Ishikawa (cell line): Measurements from ENCODE around the gene ARHGAP26.

Source experiments
- CEBPB ChIP-seq: IDR thresholded peaks from 2 replicates; pipeline ENCODE4 v1.6.1; 2012
- CREB1 ChIP-seq: IDR thresholded peaks from 2 replicates; pipeline ENCODE4 v1.6.1; 2012; ENCODE audit warnings: low read depth
- EGR1 ChIP-seq: IDR thresholded peaks from 2 replicates; pipeline ENCODE4 v1.6.1; 2012
- EP300 ChIP-seq: IDR thresholded peaks from 2 replicates; pipeline ENCODE4 v1.6.1; 2012; ENCODE audit warnings: borderline replicate concordance
- FOXM1 ChIP-seq: IDR thresholded peaks from 2 replicates; pipeline ENCODE4 v1.6.1; 2012; ENCODE audit warnings: low read depth, borderline replicate concordance
- NFIC ChIP-seq: IDR thresholded peaks from 2 replicates; pipeline ENCODE4 v1.6.1; 2012
- RAD21 ChIP-seq: IDR thresholded peaks from 2 replicates; pipeline ENCODE4 v1.6.1; 2012; ENCODE audit warnings: low read depth
- TAF1 ChIP-seq: IDR thresholded peaks from 2 replicates; pipeline ENCODE4 v1.6.1; 2012; ENCODE audit warnings: low read depth, mild to moderate bottlenecking
- TCF12 ChIP-seq: IDR thresholded peaks from 2 replicates; pipeline ENCODE4 v1.6.1; 2012; ENCODE audit warnings: low read depth
- TEAD4 ChIP-seq: IDR thresholded peaks from 2 replicates; pipeline ENCODE4 v1.6.1; 2012
- YY1 ChIP-seq: IDR thresholded peaks from 2 replicates; pipeline ENCODE4 v1.6.1; 2012; ENCODE audit warnings: low read depth
- ZBTB7A ChIP-seq: IDR thresholded peaks from 2 replicates; pipeline ENCODE4 v1.6.1; 2012; ENCODE audit warnings: low read depth
- TF ChIP-seq, protein P1 (sequence below): IDR thresholded peaks from 2 replicates; pipeline ENCODE4 v1.6.1; 2012
- TF ChIP-seq, protein P2 (sequence below): IDR thresholded peaks from 2 replicates; pipeline ENCODE4 v1.6.1; 2012
- TF ChIP-seq, protein P3 (sequence below): IDR thresholded peaks from 2 replicates; pipeline ENCODE4 v1.6.1; 2012; ENCODE audit warnings: low read depth, mild to moderate bottlenecking

ARHGAP26 gene

DNA sequence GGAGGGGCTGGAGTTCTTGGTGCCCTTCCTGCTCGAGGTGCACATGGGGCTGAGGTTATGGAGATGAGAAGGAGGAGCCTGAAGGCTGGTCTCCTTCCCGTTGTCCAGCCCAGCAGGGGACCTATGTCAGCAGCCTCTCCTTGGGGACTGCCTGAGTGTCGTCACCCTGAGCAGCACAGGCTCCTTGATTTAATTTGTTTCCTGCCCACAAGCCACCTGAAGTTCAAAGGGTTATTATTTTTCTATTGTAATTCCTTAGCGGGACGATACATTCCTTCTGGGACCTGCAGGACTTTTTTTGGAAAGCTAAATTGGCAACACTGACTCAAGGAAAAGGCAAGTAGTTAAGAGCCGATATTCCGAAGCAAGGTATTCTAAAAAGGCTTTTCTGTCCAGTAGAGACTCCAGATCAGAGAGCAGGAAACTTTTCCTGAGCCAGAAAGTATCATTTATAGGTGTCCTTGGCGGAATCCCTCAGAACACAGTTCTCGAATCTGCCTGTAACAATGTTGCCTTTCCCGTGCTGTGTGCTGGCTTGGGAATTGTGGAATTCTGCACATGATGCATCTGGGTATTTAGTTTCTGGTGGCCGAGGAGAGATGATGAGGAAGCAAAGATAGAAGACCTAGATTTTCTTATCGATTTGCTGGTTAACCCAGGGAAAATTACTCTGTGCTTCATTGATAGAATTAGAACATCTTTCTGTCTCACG, 55.4 kb downstream of the ARHGAP26 start:
- TF ChIP-seq CEBPB = 0 out of 2 replicates have a peak, but pooled peaks have one; percentile 24
- TF ChIP-seq, protein P1, sequence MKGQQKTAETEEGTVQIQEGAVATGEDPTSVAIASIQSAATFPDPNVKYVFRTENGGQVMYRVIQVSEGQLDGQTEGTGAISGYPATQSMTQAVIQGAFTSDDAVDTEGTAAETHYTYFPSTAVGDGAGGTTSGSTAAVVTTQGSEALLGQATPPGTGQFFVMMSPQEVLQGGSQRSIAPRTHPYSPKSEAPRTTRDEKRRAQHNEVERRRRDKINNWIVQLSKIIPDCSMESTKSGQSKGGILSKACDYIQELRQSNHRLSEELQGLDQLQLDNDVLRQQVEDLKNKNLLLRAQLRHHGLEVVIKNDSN = no peak
- TF ChIP-seq, protein P2, sequence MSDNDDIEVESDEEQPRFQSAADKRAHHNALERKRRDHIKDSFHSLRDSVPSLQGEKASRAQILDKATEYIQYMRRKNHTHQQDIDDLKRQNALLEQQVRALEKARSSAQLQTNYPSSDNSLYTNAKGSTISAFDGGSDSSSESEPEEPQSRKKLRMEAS = peak; percentile 45; the same call in 1 of the 2 replicates

DNA sequence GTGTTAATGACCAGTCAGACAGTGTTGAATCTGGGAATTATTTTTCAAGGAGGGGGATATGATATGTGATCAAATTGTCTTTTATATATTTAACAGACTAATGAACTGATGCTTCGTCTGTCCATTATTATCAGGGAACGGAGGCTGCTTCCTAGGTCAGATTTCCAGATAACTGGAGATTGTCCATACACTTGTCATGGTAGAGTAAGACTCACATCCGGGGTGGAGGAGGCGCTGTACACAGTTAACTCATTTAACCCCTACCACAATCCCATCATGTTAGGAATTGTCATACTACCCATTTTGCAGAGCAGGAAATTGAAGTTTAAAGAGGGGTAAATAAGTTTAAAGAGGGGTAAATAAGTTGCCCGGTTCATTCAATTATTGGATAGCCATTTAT, 55.9 kb downstream of the ARHGAP26 start:
- TF ChIP-seq ZBTB7A (no peak), TCF12 (no peak), EP300 (no peak), NFIC (no peak), EGR1 (no peak), CREB1 (no peak), TAF1 (no peak), FOXM1 (no peak), CEBPB (no peak), TEAD4 (no peak), YY1 (no peak), RAD21 (no peak)
- TF ChIP-seq, protein P1 = no peak
- TF ChIP-seq, protein P3, sequence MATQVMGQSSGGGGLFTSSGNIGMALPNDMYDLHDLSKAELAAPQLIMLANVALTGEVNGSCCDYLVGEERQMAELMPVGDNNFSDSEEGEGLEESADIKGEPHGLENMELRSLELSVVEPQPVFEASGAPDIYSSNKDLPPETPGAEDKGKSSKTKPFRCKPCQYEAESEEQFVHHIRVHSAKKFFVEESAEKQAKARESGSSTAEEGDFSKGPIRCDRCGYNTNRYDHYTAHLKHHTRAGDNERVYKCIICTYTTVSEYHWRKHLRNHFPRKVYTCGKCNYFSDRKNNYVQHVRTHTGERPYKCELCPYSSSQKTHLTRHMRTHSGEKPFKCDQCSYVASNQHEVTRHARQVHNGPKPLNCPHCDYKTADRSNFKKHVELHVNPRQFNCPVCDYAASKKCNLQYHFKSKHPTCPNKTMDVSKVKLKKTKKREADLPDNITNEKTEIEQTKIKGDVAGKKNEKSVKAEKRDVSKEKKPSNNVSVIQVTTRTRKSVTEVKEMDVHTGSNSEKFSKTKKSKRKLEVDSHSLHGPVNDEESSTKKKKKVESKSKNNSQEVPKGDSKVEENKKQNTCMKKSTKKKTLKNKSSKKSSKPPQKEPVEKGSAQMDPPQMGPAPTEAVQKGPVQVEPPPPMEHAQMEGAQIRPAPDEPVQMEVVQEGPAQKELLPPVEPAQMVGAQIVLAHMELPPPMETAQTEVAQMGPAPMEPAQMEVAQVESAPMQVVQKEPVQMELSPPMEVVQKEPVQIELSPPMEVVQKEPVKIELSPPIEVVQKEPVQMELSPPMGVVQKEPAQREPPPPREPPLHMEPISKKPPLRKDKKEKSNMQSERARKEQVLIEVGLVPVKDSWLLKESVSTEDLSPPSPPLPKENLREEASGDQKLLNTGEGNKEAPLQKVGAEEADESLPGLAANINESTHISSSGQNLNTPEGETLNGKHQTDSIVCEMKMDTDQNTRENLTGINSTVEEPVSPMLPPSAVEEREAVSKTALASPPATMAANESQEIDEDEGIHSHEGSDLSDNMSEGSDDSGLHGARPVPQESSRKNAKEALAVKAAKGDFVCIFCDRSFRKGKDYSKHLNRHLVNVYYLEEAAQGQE = no peak
- TF ChIP-seq, protein P2 = no peak

DNA sequence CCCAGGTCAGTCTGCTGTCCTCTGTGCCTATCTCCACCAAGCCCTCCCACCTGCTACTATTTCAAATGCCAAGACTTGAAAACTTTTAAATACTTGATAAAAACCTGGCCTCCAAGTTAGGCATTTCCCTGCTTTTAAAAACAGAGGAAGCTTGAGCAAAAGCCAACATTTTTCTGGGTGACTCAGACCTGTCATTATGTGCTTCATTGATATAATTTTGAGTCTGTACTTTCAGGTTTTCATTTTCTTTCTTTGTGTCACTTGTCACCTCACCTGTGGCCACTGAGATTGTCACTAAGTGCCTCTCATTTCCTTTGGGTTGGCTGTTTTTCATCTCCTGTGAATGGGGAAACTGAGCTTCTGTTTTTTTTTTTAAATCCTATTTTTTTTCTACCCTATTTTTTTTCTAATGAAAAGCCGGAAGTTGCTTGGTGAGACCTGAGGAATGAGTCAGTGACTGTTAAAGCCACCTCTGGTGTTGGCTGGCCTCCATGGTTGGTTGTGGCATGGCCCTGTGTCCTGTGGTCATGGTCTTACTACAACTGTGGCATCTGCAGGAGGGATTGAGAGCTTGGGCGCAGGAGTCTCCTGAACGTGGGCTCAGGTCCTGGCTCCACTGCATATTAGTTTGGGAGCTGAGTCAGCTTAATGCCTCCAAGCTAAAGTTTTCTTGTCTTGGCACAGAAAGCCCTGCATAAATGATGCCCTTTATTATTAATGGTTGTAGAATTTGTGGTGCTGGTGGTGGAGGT, 56.7 kb downstream of the ARHGAP26 start:
- TF ChIP-seq CREB1 = no peak
- no peak for TF ChIP-seq ZBTB7A
- TF ChIP-seq TAF1 = no peak
- TF ChIP-seq, protein P2 = no peak
- TF ChIP-seq, protein P3 = no peak
- TF ChIP-seq FOXM1 = peak; percentile 63
- peak; percentile 66 for TF ChIP-seq NFIC
- peak; percentile 19; the same call in 1 of the 2 replicates for TF ChIP-seq TEAD4
- no peak for TF ChIP-seq EGR1
- no peak for TF ChIP-seq YY1
- TF ChIP-seq RAD21 = peak; percentile 7; the same call in 1 of the 2 replicates

DNA sequence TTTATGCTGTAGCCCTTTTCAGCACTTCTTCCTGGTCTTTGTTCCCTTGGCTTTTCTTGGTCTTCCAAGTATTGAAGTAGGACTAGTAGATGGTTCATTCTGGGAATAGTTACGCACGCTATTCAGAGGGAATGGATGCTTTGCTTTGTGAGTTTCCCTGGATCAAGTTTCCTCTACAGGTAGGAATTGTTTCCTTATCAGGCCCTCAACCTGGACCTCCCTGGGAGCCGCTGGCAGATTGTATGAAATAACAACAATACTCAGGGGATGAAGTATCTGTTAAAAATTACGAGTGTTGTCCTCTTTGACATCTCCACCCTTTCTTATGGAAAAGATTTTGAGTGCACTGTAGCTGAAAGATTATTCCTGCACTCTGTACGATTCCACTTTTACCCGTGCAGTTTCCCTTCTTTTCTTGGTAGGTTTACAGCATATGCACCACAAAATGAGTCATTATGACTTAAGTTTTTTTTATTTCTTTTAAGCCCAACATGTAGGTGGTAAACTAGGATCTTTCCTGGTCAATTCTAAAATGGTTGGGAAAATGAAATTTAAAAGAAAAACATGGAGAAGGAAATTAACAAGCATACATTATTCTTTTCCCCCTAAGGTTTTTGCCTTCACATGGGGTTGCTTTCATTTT, 57.9 kb downstream of the ARHGAP26 start:
- TF ChIP-seq CEBPB (no peak), TAF1 (no peak), NFIC (no peak), FOXM1 (no peak), CREB1 (no peak), EGR1 (no peak)

DNA sequence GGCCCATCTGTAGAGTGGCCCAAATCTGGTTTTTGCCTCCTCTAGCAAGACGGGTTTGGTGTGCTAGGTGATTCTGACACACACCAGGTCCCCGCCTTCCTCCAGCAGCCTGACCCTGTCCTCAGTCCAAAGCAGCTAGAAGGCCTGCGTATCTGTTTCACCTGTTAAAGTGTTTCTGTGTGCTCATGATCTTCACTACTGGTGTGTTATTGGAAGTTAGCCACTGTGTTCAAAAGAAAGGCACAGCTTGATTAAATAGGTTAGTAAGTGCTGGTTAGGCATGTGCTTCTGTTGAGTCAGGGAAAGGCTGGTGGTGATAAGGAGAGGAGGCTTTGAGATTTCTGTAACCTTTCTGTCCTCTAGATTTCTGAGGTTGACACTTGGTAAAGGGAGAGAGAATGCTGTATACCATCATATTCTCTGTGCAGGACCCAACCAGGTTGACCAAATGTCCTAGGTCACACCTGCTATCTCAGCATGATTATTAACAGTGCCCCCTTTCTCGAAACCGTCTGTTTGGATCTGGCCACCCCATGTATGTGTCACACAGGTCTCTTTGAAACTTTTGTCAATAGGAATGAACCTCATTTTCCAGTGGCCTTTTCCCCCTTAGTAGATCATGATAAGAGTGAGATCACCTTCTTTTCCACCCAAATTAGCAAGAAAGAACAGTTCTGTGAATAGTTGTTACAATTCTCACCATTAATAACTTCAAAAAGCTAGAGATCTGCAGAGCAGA, 58.8 kb downstream of the ARHGAP26 start:
- TF ChIP-seq EP300 = no peak
- no peak for TF ChIP-seq CREB1
- TF ChIP-seq RAD21 = no peak
- no peak for TF ChIP-seq NFIC
- no peak for TF ChIP-seq EGR1
- TF ChIP-seq TAF1 = no peak
- TF ChIP-seq, protein P3 = no peak
- TF ChIP-seq, protein P1 = no peak
- TF ChIP-seq CEBPB = no peak
- TF ChIP-seq, protein P2 = no peak
- no peak for TF ChIP-seq YY1
- no peak for TF ChIP-seq TEAD4
- no peak for TF ChIP-seq FOXM1
- TF ChIP-seq ZBTB7A = no peak
- no peak for TF ChIP-seq TCF12
